ENCODE data around the gene NECTIN1.

Gene NECTIN1

GRCh38 chr11:119699227-119699626 is 29.8 kb downstream of the NECTIN1 start:
- TF ChIP-seq, protein P1, sequence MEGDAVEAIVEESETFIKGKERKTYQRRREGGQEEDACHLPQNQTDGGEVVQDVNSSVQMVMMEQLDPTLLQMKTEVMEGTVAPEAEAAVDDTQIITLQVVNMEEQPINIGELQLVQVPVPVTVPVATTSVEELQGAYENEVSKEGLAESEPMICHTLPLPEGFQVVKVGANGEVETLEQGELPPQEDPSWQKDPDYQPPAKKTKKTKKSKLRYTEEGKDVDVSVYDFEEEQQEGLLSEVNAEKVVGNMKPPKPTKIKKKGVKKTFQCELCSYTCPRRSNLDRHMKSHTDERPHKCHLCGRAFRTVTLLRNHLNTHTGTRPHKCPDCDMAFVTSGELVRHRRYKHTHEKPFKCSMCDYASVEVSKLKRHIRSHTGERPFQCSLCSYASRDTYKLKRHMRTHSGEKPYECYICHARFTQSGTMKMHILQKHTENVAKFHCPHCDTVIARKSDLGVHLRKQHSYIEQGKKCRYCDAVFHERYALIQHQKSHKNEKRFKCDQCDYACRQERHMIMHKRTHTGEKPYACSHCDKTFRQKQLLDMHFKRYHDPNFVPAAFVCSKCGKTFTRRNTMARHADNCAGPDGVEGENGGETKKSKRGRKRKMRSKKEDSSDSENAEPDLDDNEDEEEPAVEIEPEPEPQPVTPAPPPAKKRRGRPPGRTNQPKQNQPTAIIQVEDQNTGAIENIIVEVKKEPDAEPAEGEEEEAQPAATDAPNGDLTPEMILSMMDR (IDR thresholded peaks at IDR 0.05; ENCODE audit: insufficient read depth, low read length, missing control alignments), result no peak
- no peak overlapping the region for H3K4me3 ChIP-seq (ENCODE audit: low read depth, low read length)
- ChIA-PET CTCF (interaction anchor here (2.0 kb wide), 1 partner anchor 30 kb away, joined by 11 read pairs; the partner anchor contains the start of gene NECTIN1), POLR2A (no interaction called here)
- no peak for DNase-seq (ENCODE audit: low read depth, low spot score)

- TF ChIP-seq, protein P1 (IDR thresholded peaks at IDR 0.05; ENCODE audit: insufficient read depth, low read length, missing control alignments), result no peak
- DNase-seq (ENCODE audit: low read depth, low spot score), result no peak
- CTCF ChIA-PET, result interaction anchor here (1.1 kb wide), 1 partner anchor 15 kb away, joined by 3 read pairs; no protein-coding TSS in a partner anchor
- POLR2A ChIA-PET, result no interaction called here
- no peak overlapping the region for H3K4me3 ChIP-seq (ENCODE audit: low read depth, low read length)
Observed at GRCh38 chr11:119697882-119698281, 31.1 kb downstream of the NECTIN1 start.

DNA sequence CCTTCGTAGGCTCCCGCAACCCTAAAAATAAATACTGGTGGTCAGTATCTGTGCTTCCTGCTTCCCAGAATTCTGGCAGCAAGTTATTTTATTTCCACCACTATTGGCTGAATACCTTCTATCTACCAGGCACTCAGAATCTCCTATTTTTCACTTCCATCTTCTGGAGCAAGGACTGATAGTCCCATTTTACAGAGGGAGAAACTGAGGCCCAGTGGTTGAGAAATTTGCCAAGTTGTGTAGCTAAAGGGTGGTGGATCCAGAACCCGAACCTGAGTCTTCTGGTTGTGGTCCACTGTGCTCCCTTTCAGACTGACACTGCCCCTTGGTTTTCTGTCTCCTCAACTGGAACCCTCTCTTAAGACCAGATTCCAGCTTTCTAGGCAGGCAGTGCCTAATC is 31.6 kb downstream of the NECTIN1 start:
- H3K4me3 ChIP-seq (ENCODE audit: low read depth, low read length), result no peak overlapping the region
- no peak for DNase-seq (ENCODE audit: low read depth, low spot score)
- TF ChIP-seq, protein P1 (IDR thresholded peaks at IDR 0.05; ENCODE audit: insufficient read depth, low read length, missing control alignments), result no peak
- POLR2A ChIA-PET, result no interaction called here
- CTCF ChIA-PET, result interaction anchor here (1.1 kb wide), 1 partner anchor 15 kb away, joined by 3 read pairs; no protein-coding TSS in a partner anchor

GRCh38 chr11:119696378-119697222 is 32.4 kb downstream of the NECTIN1 start:
- no peak for DNase-seq (ENCODE audit: low read depth, low spot score)
- H3K4me3 ChIP-seq (ENCODE audit: low read depth, low read length), result no peak overlapping the region
- ChIA-PET CTCF (interaction anchor here (1.1 to 1.2 kb wide), 2 partner anchors 14 to 33 kb away, joined by 3 to 5 read pairs; no protein-coding TSS in a partner anchor), POLR2A (no interaction called here)
- TF ChIP-seq, protein P1 (IDR thresholded peaks at IDR 0.05; ENCODE audit: insufficient read depth, low read length, missing control alignments), result no peak

- TF ChIP-seq, protein P1 (IDR thresholded peaks at IDR 0.05; ENCODE audit: insufficient read depth, low read length, missing control alignments), result no peak
- DNase-seq (ENCODE audit: low read depth, low spot score), result no peak
- POLR2A ChIA-PET, result no interaction called here
- CTCF ChIA-PET, result interaction anchor here (1.8 to 2.8 kb wide), 3 partner anchors 25 to 413 kb away, joined by 4 to 15 read pairs (median 10); partner anchors contain the start of gene NECTIN1
- H3K4me3 ChIP-seq (ENCODE audit: low read depth, low read length), result no peak overlapping the region
Observed at GRCh38 chr11:119694334-119694733, 34.7 kb downstream of the NECTIN1 start.

DNA sequence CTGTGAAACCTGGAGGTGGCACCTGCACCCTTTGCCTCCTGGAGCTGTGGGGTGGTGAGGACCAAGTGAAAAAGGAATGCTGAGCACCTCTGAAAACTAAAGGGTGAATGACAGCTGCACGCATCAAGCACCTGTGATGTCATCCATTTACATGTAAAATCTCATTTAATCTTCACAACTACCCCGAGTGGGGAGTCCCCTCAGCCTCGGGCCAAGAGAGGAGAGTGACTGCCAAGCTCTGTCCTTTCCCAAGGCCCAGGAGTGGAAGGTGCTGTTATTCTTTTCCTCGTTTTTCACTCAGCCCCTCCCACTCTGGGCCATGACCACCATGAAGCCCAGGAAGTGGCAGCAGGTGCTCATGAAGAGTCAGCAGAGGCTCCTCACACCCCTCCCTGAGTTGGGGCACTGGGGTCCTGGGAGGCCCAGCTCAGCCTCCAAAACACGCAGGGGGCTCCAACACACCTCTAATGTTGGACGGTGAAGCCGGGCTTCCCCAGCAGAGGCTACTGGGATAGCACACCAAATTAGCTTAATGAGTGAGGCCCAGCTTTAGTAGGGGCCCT is 35.7 kb downstream of the NECTIN1 start:
- ChIA-PET CTCF (interaction anchor here (0.8 to 2.8 kb wide), 5 partner anchors 26 to 414 kb away, joined by 3 to 15 read pairs (median 4); partner anchors contain the start of gene NECTIN1), POLR2A (no interaction called here)
- TF ChIP-seq, protein P1 (IDR thresholded peaks at IDR 0.05; ENCODE audit: insufficient read depth, low read length, missing control alignments), result no peak
- no peak for DNase-seq (ENCODE audit: low read depth, low spot score)
- H3K4me3 ChIP-seq (ENCODE audit: low read depth, low read length), result no peak overlapping the region
